Ascending aorta (tissue), 2 donors: ENCODE measurements around the gene NRL. TPM values are rescaled to one million over a fixed set of nuclear protein-coding genes. Genes with fewer than 3 reads are reported as not detected.

Experiments
- DNase-seq, 2 donors: peaks; one replicate each; pipeline ENCODE4 v3.0.0-alpha.2; 2019; ENCODE audit warnings: low spot score in 2 of 2
- H3K27ac ChIP-seq, 2 donors: fragments of 200-600 bp; sonication (generic); one replicate each; pipeline ENCODE4 v1.5.1; 2016 to 2017; ENCODE audit warnings: mild to moderate bottlenecking in 1 of 2
- H3K27me3 ChIP-seq: fragments of 200-600 bp; sonication (generic); one replicate; pipeline ENCODE4 v1.5.1; 2017
- H3K36me3 ChIP-seq, 2 donors: fragments of 200-600 bp; sonication (generic); one replicate each; pipeline ENCODE4 v1.5.1; 2016
- H3K4me1 ChIP-seq, 2 donors: fragments of 200-600 bp; sonication (generic); one replicate each; pipeline ENCODE4 v1.5.1; 2016 to 2017; ENCODE audit warnings: mild to moderate bottlenecking in 1 of 2
- H3K4me3 ChIP-seq, 2 donors: fragments of 200-600 bp; sonication (generic); one replicate each; pipeline ENCODE4 v1.5.1; 2016 to 2017; ENCODE audit warnings: mild to moderate bottlenecking in 1 of 2
- H3K9me3 ChIP-seq, 2 donors: fragments of 200-600 bp; sonication (generic); one replicate each; pipeline ENCODE4 v1.5.1; 2016
- intact Hi-C: fragments of 100-400 bp; cut with DNase I; formaldehyde crosslinking; loops from one replicate; pipeline ENCODE4 v1.15.1; 2023
- total RNA-seq: library from RNA; depleted of rRNA; stranded (reverse); fragments of >200 nt; gene quantifications from one replicate; pipeline ENCODE4 v1.1.0, GENCODE V29; 2016
- TF ChIP-seq, protein P1 (sequence below), 3 experiments: fragments of 200-600 bp in 2 of 3; fragments of 450-650 bp in 1 of 3; sonication (generic) in 2 of 3; IDR thresholded peaks; one replicate each; pipeline ENCODE4 v1.5.1; 2016 to 2019; ENCODE audit warnings: antibody characterized with exemption in 3 of 3, mild to moderate bottlenecking in 1 of 3, moderate library complexity in 1 of 3

NRL gene
- total RNA-seq, 1 donor from 2014 or later = not detected

DNA sequence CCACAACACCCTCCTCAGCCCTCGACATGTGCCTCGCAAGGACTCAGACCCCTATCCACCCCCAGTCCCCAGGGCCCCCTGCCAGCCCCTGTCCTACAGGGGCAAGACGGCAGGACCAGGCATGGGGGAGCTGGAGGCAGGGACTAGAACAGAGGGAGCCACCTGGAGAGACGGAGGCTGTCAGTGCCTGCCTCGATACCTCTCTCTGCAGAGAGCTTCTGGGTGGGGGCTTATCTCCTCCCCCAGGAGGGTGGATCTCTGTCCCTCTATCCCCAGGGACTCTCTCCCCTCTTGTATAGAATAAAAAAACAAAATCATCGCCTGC, 45.4 kb downstream of the NRL start:
- intact Hi-C loops = no loop called here
- peaks cover 3 to 15% of the 10 kb centered on the region in 2 donors for H3K4me1 ChIP-seq
- no peaks in the 10 kb centered on the region for H3K27me3 ChIP-seq
- no peak overlapping the region for H3K4me3 ChIP-seq
- DNase-seq = no peak
- no peaks in the 10 kb centered on the region for H3K36me3 ChIP-seq
- no peak overlapping the region for H3K27ac ChIP-seq
- TF ChIP-seq, protein P1, sequence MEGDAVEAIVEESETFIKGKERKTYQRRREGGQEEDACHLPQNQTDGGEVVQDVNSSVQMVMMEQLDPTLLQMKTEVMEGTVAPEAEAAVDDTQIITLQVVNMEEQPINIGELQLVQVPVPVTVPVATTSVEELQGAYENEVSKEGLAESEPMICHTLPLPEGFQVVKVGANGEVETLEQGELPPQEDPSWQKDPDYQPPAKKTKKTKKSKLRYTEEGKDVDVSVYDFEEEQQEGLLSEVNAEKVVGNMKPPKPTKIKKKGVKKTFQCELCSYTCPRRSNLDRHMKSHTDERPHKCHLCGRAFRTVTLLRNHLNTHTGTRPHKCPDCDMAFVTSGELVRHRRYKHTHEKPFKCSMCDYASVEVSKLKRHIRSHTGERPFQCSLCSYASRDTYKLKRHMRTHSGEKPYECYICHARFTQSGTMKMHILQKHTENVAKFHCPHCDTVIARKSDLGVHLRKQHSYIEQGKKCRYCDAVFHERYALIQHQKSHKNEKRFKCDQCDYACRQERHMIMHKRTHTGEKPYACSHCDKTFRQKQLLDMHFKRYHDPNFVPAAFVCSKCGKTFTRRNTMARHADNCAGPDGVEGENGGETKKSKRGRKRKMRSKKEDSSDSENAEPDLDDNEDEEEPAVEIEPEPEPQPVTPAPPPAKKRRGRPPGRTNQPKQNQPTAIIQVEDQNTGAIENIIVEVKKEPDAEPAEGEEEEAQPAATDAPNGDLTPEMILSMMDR (IDR thresholded peaks at IDR 0.05) = no peak
- no peaks in the 10 kb centered on the region for H3K9me3 ChIP-seq

DNA sequence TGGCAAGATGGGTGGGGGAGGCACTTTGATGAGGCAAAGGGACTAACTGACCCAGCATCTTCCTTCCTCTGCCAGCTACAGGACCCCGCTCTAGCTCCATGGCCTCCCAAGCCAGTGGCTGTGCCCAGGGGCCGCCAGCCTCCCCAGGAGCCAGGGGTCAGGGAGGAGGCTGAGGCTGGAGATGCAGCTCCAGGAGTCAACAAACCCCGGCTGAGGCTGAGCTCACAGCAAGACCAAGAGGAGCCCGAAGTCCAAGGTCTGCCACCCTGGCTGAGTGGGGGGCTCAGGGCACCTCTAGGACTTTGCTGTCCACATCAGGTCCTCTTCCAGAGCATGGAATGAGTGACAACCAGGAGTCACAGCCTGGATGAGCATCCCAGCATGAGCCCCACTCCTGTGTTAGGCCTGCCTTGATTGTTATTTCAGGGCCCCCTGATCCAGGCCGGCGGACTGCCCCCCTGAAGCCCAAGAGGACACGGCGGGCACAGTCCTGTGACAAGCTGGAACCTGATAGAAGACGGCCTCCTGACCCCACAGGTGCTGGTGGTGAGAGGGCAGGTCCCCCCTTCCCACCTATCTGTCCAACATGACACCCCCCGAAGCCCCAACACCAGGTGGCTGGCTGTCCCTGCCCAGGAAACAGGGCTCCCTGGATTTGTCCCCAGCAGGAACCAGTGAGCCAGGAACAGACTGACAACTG, 45.9 kb downstream of the NRL start:
- H3K4me3 ChIP-seq = no peak overlapping the region
- TF ChIP-seq, protein P1 (IDR thresholded peaks at IDR 0.05) = no peak
- no peaks in the 10 kb centered on the region for H3K36me3 ChIP-seq
- H3K9me3 ChIP-seq = no peaks in the 10 kb centered on the region
- DNase-seq = no peak
- H3K27me3 ChIP-seq = no peaks in the 10 kb centered on the region
- H3K27ac ChIP-seq = no peak overlapping the region
- intact Hi-C loops = no loop called here
- peaks cover 3 to 15% of the 10 kb centered on the region in 2 donors for H3K4me1 ChIP-seq

DNA sequence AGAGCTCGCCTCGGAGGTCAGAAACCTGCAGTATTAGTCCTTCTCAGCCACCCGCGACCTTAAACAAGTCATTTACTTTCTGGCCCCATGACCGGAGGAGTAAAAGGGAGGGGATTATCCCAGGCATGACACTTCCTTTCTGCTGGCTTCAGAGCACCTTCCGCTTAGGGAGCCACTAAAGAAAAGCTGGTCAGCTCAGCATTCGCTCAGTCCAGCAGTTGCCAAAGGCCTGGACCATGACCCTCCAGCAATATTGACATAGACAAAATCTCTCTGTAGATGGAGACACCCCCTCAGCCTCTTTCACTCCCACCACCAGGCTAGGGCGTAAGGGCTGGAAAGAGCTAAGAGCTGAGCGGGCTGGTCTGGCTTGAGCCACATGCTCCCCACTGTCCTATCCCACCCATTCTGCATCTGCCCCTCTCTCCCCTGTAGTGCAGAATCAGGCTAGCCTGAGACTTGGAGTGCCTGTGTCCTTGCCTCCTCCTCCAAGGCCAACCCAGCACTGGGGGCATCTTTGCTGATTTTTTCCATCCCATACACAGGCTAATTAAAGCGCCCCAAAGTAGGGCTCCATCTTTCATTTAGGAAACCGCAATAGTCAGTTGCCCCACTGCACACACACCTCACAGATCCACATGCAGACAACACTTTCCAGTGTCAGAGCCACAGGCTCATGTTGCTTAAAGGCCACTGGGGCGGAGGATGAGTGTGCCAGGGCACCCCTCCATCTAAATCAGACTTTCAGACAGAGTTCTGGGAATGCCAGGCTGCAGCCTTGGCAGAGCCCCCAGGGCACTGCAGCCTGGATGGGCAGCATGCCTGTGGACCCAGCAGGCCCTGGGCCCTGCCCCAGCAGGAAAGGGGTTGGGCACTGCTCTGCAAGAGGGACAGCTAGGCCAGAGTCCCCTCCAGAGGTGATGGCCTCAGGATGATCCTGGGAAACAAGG, 47.3 kb downstream of the NRL start:
- no peak overlapping the region for H3K4me3 ChIP-seq
- TF ChIP-seq, protein P1 (IDR thresholded peaks at IDR 0.05) = no peak
- no peaks in the 10 kb centered on the region for H3K36me3 ChIP-seq
- DNase-seq = no peak
- H3K27me3 ChIP-seq = no peaks in the 10 kb centered on the region
- H3K27ac ChIP-seq = no peak overlapping the region
- peaks cover under 1 to 10% of the 10 kb centered on the region in 2 donors for H3K4me1 ChIP-seq
- no peaks in the 10 kb centered on the region for H3K9me3 ChIP-seq
- intact Hi-C loops = no loop called here

DNA sequence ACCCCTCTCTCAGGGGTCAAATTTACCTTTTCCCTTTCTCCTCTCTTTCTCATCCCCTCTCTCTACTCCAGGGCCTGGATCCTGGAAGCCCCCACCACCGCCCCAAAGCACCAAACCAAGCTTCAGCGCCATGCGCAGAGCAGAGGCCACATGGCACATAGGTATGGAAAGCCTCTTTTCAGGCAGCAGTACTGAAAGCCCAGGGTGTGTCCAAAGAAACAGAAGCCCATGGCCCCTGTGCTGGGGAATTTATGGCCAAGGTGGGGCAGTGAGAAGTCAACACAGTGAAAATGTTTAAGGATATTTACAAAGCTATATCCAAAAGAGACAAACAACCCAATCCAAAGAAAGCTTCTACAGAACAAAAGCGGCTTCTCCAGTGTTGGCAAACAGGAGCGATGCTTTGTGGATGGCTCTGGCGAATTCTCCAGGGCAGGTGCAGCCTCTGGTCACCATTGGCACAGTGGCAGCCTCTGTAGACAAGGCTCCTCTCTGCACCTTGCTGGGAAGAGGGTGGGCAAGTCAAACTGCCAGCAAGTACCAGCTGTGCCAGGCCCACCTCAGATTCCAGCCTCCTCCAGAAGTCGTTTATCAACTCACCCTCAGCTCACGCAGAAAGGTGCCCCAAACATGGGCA, 48.1 kb downstream of the NRL start:
- peaks cover 0 to 2% of the 10 kb centered on the region in 2 donors for H3K4me1 ChIP-seq
- intact Hi-C loops = no loop called here
- no peak overlapping the region for H3K27ac ChIP-seq
- TF ChIP-seq, protein P1 (IDR thresholded peaks at IDR 0.05) = no peak
- no peak for DNase-seq
- no peaks in the 10 kb centered on the region for H3K9me3 ChIP-seq
- H3K4me3 ChIP-seq = no peak overlapping the region
- no peaks in the 10 kb centered on the region for H3K27me3 ChIP-seq
- H3K36me3 ChIP-seq = no peaks in the 10 kb centered on the region

DNA sequence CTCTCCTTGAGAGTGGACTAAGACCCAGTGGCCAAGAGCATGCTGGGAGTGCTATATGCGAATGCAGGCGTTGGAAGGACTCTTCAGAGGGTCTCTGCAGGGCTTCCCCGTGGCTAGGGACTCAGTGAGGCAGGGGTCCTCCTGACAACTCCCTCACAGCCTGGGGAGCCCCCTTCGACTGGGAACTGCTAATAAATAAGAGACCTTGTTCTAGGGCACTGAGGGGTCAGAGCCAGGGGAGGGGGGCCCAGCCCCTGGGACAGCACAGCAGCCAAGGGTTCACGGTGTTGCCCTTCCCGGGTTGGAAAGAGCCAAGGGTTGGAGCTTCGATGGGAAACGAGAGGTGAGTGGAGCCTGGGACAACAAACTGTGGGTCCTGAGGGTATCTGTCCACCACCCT, 49.3 kb downstream of the NRL start:
- no peak overlapping the region for H3K4me3 ChIP-seq
- no peak overlapping the region for H3K27ac ChIP-seq
- H3K36me3 ChIP-seq = no peaks in the 10 kb centered on the region
- no peaks in the 10 kb centered on the region for H3K9me3 ChIP-seq
- intact Hi-C loops = no loop called here
- DNase-seq = no peak
- no peaks in the 10 kb centered on the region for H3K27me3 ChIP-seq
- TF ChIP-seq, protein P1 (IDR thresholded peaks at IDR 0.05) = no peak
- H3K4me1 ChIP-seq = no peaks in the 10 kb centered on the region
